GM12873 (cell line): ENCODE measurements around the gene OXSR1.

Experiments used
- CTCF ChIP-seq: IDR thresholded peaks from 2 replicates; pipeline ENCODE4 v1.5.1; 2012; ENCODE audit warnings: low read depth, mild to moderate bottlenecking, moderate library complexity, low read length, control low read depth; ENCODE audit not compliant: insufficient read depth; ENCODE audit errors: missing control alignments

The OXSR1 gene

GRCh38 chr3:38186781-38187180, 21.4 kb downstream of the OXSR1 start:
- TF ChIP-seq CTCF: no peak

GRCh38 chr3:38190481-38190881, 25.1 kb downstream of the OXSR1 start:
- TF ChIP-seq CTCF: no peak

- TF ChIP-seq CTCF: no peak
These were observed 38.4 kb downstream of the OXSR1 start for GRCh38 chr3:38203690-38204089.

GRCh38 chr3:38204599-38205471, 39.5 kb downstream of the OXSR1 start:
- TF ChIP-seq CTCF: no peak

GRCh38 chr3:38205472-38205805, 40.1 kb downstream of the OXSR1 start:
- TF ChIP-seq CTCF: no peak

- no peak for TF ChIP-seq CTCF
These were observed 42.1 kb downstream of the OXSR1 start for GRCh38 chr3:38207254-38208003.

- no peak for TF ChIP-seq CTCF
These were observed 44.9 kb downstream of the OXSR1 start for GRCh38 chr3:38210141-38210757.
